ENCODE results near the gene BUD31.
"Not testable (repeated sequence)": the region's sequence is repeated elsewhere in the genome, so short reads cannot be mapped to it uniquely, and the experiment has no call there.

Gene BUD31

DNA sequence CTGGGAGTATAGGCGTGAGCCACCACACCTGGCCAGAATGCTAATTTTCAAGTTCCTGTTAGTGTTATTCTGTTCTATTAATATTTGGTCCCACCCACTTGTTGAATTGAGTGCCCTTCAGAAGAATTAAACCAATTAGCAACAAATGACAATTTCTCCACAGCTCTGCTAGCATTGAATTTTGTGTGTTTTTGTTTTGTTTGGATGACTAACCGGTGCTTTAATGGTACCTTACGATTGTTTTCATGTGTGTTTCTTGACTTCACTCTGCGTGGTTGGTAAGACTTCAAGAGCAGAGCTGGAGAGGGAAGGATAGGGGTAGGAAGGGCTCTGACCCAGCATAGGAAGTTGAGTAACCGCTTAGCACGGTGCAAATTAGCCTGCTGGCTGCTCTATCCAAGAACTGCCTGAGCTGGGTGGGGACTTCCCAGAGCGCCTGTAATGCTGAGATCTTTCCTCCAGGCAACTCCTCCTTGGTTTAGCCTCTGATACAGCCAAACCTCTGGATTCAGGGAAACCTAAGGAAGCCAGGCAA, 29.7 kb upstream of the BUD31 start:
- peak overlapping the region; percentile 77 for H3K27ac ChIP-seq
- H3K9ac ChIP-seq (ENCODE audit: insufficient read length), result no peak overlapping the region

DNA sequence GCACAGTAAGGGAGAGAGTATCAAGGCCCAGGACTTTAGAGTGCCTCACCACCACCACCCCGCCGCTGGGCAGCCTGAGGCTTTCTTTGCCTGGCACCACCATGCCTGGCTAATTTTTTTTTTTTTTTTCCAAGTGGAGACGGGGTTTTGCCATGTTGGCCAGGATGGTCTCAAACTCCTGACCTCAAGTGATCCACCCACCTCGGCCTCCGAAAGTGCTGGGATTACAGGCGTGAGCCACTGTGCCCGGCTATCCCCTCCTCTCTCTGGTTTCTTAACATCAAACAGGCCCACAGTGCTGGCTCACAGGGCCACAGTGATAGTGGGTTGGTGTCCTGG, 29.1 kb upstream of the BUD31 start:
- not testable (repeated sequence) for H3K9me3 ChIP-seq (ENCODE audit: low read depth, low read length); H3K9ac ChIP-seq (ENCODE audit: insufficient read length); DNase-seq (ENCODE audit: low read depth, low spot score); H3K36me3 ChIP-seq (ENCODE audit: insufficient read depth, low read length)
- Histone ChIP-seq H3K4me3 (peak overlapping the region; percentile 39), H3K27ac (peak overlapping the region; percentile 77)

More for the DNA sequence above, 29.7 kb upstream of the BUD31 start:
- Histone ChIP-seq H3K4me3 (no peak overlapping the region), H3K9me3 (ENCODE audit: low read depth, low read length) (no peaks in the 10 kb centered on the region), H3K36me3 (ENCODE audit: insufficient read depth, low read length) (no peaks in the 10 kb centered on the region)
- no peak for TF ChIP-seq EZH2 (IDR thresholded peaks at IDR 0.05)
- TF ChIP-seq POLR2AphosphoS5 (IDR thresholded peaks at IDR 0.05; ENCODE audit: borderline replicate concordance, low read depth, low read length), result no peak
- TF ChIP-seq FOXP2 (optimal IDR thresholded peaks at IDR 0.05; ENCODE audit: control extremely low read depth, extremely low read length, insufficient read depth), result no peak
- no peak for DNase-seq (ENCODE audit: low read depth, low spot score)

DNA sequence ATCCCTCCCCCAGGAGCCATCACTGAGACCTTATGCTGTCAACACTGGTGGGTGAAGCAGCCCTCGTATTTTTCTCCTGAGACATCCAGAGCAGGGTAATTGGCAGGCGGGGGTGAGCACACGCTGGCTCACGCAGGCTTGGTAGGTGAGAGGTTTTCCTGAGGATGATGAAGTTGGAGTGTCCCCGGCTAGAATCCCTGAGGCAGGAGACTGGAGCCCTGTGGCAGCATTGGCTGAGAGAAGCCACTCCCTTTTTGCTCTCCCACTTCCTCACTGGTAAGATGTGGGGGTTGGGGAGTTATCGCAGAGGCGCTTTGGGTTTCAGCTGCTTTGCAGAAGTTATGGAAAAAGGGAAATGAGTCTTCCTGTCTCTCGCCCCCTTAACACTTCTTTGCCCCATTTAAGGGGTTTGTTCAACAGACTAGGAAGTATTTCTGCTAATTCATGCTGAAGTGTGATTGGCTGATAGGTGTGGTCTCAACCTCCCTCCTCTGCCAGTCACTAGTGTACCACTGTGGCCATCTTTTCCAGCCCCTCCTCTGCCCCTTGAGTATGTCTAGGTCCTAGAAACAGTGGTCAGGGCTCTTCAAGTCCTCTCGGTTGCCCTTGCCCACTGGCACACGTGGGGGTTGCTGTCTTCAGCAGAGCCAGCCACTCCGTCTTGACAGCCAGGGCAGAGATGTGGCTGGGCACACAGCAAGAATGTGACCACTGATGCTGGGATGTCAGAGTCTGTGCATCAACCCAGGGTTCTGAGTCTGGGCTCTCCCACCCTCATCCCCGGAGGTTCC, 28.5 kb upstream of the BUD31 start:
- Histone ChIP-seq H3K9ac (ENCODE audit: insufficient read length) (no peak overlapping the region), H3K9me3 (ENCODE audit: low read depth, low read length) (no peaks in the 10 kb centered on the region), H3K36me3 (ENCODE audit: insufficient read depth, low read length) (no peaks in the 10 kb centered on the region), H3K27ac (peak overlapping the region; percentile 71), H3K4me3 (peak overlapping the region; percentile 39)
- no peak for DNase-seq (ENCODE audit: low read depth, low spot score)
- no peak for TF ChIP-seq POLR2AphosphoS5 (IDR thresholded peaks at IDR 0.05; ENCODE audit: borderline replicate concordance, low read depth, low read length)
- no peak for TF ChIP-seq EZH2 (IDR thresholded peaks at IDR 0.05)
- TF ChIP-seq FOXP2 (optimal IDR thresholded peaks at IDR 0.05; ENCODE audit: control extremely low read depth, extremely low read length, insufficient read depth), result no peak

DNA sequence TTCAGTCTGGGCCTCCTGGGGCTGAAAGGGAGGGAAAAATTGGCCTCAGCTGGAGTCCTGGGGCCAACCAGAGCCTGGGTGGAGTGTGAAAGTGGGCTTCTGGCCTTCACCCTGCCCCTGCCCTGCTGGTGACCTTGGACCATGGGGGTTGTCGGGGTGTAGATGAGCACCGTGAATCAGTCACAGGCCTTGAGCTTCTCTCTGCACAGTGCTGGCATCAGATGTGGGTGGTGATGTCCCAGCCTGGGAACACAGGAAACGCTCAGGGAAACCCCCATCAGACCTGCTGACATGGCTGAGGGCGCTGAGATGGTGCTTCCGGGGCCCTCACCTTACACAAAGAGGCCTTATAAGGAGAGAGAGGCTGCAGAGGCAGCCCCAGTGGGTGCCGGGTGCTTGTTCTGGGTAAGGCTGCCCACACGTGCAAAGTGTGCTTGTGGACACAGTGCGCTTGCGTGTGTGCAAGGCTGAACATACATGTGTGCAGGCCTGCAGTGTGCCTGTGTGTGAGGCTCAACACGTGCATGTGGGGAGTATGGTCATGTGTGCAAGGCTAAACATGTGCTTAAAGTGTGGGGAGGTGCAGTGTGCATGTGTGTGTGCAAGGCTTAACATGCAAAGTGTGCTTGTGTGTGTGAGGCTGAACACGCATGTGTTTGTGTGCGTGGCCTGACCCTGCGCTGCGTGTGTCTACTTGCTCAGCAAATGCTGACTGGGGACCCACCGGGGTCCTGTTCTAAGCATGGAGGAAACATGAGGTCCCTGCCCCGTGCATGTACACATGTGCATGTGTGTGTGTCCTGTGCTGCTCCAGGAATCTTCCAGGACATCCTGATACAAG, 27.7 kb upstream of the BUD31 start:
- Histone ChIP-seq H3K36me3 (ENCODE audit: insufficient read depth, low read length) (no peaks in the 10 kb centered on the region), H3K9me3 (ENCODE audit: low read depth, low read length) (no peaks in the 10 kb centered on the region), H3K9ac (ENCODE audit: insufficient read length) (no peak overlapping the region), H3K27ac (no peak overlapping the region), H3K4me3 (no peak overlapping the region)
- TF ChIP-seq EZH2 (IDR thresholded peaks at IDR 0.05) (no peak), POLR2AphosphoS5 (IDR thresholded peaks at IDR 0.05; ENCODE audit: borderline replicate concordance, low read depth, low read length) (no peak), FOXP2 (optimal IDR thresholded peaks at IDR 0.05; ENCODE audit: control extremely low read depth, extremely low read length, insufficient read depth) (no peak)
- no peak for DNase-seq (ENCODE audit: low read depth, low spot score)

DNA sequence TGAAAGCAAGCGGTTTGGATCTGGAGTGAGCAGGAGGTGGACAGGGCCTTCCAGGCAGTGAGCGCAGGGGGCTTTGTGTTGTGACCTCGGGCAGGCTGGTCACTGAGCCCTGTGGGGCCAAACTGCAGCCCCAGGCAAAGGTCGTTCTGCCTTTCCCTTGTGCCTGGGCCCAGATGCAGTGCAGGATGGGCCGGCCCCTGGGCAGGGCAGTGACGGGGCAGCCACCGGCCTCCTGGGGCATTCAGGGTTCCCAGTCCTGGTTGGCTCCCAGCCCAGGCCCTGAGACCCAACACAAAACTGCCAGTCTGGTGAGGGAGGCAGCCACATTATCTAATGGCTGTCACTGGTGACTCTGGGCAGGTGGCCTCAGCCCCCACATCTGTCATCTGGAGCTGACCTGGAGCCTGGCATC, 27.1 kb upstream of the BUD31 start:
- no peak overlapping the region for H3K9ac ChIP-seq (ENCODE audit: insufficient read length)
- H3K9me3 ChIP-seq (ENCODE audit: low read depth, low read length), result no peaks in the 10 kb centered on the region
- H3K36me3 ChIP-seq (ENCODE audit: insufficient read depth, low read length), result no peaks in the 10 kb centered on the region
- TF ChIP-seq EZH2 (IDR thresholded peaks at IDR 0.05), result no peak
- no peak for TF ChIP-seq FOXP2 (optimal IDR thresholded peaks at IDR 0.05; ENCODE audit: control extremely low read depth, extremely low read length, insufficient read depth)
- TF ChIP-seq POLR2AphosphoS5 (IDR thresholded peaks at IDR 0.05; ENCODE audit: borderline replicate concordance, low read depth, low read length), result no peak
- H3K4me3 ChIP-seq, result no peak overlapping the region
- no peak overlapping the region for H3K27ac ChIP-seq
- no peak for DNase-seq (ENCODE audit: low read depth, low spot score)

DNA sequence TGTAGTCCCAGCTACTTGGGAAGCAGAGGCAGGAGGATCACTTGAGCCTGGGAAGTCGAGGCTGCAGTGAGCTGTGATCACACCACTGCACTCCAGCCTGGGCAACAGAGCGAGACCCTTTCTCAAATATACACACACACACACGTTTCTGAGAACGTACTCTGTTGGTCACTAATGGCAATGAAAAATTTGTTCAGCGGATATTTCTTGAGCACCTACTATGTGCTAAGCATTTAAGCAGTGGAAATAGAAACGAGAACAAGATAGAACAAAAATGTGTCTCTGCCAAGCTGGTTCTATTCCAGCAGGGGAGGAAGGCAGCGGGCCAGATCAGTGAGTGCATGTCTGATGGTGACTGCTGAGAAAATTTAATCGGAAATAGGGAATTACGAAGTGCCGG, 25.6 kb upstream of the BUD31 start:
- Histone ChIP-seq H3K4me3 (no peak overlapping the region), H3K27ac (no peak overlapping the region), H3K36me3 (ENCODE audit: insufficient read depth, low read length) (no peaks in the 10 kb centered on the region), H3K9ac (ENCODE audit: insufficient read length) (no peak overlapping the region), H3K9me3 (ENCODE audit: low read depth, low read length) (no peaks in the 10 kb centered on the region)
- DNase-seq (ENCODE audit: low read depth, low spot score), result no peak
- TF ChIP-seq POLR2AphosphoS5 (IDR thresholded peaks at IDR 0.05; ENCODE audit: borderline replicate concordance, low read depth, low read length) (no peak), EZH2 (IDR thresholded peaks at IDR 0.05) (no peak), FOXP2 (optimal IDR thresholded peaks at IDR 0.05; ENCODE audit: control extremely low read depth, extremely low read length, insufficient read depth) (no peak)

DNA sequence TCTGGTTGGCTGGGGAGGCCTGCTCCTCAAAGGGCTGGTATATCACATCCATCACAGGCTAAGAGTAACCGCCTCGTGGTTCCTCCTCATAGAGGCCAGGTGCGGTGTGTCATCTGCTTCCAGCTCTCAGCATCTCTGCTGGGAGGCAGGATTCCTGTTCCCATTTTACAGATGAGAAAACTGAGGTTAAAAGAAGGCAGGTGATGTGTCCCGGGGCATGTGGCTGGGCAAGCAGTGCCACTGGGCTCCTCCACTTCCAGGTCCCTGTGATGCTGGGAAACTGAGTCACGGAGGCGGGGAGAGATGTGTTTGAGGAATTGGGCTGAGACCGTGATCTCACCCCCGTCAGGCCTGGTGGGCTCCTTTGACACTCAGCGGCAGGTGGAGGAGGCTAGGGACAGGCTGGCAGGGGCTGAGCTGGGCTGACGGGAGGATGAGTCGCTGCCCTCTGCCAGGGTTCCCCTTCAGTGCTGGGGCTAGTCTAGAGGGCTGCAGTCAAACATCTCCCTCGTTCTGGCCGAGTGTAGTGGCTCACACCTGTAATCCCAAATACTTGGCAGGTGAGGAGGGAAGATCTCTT, 24.9 kb upstream of the BUD31 start:
- Histone ChIP-seq H3K9me3 (ENCODE audit: low read depth, low read length) (no peaks in the 10 kb centered on the region), H3K36me3 (ENCODE audit: insufficient read depth, low read length) (no peaks in the 10 kb centered on the region), H3K9ac (ENCODE audit: insufficient read length) (no peak overlapping the region), H3K4me3 (no peak overlapping the region), H3K27ac (no peak overlapping the region)
- no peak for DNase-seq (ENCODE audit: low read depth, low spot score)
- TF ChIP-seq FOXP2 (optimal IDR thresholded peaks at IDR 0.05; ENCODE audit: control extremely low read depth, extremely low read length, insufficient read depth) (no peak), POLR2AphosphoS5 (IDR thresholded peaks at IDR 0.05; ENCODE audit: borderline replicate concordance, low read depth, low read length) (no peak), EZH2 (IDR thresholded peaks at IDR 0.05) (no peak)

DNA sequence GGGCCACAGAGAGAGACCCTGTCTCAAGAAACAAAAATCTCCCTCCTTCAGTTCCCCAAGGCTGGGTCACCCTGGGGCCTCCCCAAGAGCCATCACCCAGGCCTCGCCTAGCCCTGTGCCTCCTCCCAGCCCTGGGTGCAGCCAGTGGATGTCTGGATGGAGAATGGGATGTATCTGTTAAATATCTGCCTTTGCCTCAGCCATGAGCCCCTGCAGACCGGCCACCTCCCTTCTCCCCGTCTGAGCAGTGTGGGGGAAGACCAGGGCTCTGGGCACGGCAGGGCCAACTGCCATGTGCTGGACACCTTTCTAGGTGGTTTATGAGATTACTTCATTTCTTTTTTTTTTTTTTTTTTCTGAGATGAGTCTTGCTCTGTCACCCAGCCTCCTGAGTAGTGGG, 24.2 kb upstream of the BUD31 start:
- no peaks in the 10 kb centered on the region for H3K9me3 ChIP-seq (ENCODE audit: low read depth, low read length)
- no peaks in the 10 kb centered on the region for H3K36me3 ChIP-seq (ENCODE audit: insufficient read depth, low read length)
- H3K4me3 ChIP-seq, result no peak overlapping the region
- TF ChIP-seq EZH2 (IDR thresholded peaks at IDR 0.05) (no peak), FOXP2 (optimal IDR thresholded peaks at IDR 0.05; ENCODE audit: control extremely low read depth, extremely low read length, insufficient read depth) (no peak), POLR2AphosphoS5 (IDR thresholded peaks at IDR 0.05; ENCODE audit: borderline replicate concordance, low read depth, low read length) (no peak)
- no peak overlapping the region for H3K27ac ChIP-seq
- H3K9ac ChIP-seq (ENCODE audit: insufficient read length), result no peak overlapping the region
- no peak for DNase-seq (ENCODE audit: low read depth, low spot score)

Measured in SK-N-MC (cell line).